CD4-positive, alpha-beta T cell treated with Interferon gamma for 1 hour (primary cell): ENCODE measurements around the gene GPR137B.
"Not testable (repeated sequence)": the region's sequence is repeated elsewhere in the genome, so short reads cannot be mapped to it uniquely, and the experiment has no call there.

Experiments
- DNase-seq: peaks from one replicate; pipeline ENCODE4 v3.0.0-alpha.2; 2020

GPR137B gene

DNA sequence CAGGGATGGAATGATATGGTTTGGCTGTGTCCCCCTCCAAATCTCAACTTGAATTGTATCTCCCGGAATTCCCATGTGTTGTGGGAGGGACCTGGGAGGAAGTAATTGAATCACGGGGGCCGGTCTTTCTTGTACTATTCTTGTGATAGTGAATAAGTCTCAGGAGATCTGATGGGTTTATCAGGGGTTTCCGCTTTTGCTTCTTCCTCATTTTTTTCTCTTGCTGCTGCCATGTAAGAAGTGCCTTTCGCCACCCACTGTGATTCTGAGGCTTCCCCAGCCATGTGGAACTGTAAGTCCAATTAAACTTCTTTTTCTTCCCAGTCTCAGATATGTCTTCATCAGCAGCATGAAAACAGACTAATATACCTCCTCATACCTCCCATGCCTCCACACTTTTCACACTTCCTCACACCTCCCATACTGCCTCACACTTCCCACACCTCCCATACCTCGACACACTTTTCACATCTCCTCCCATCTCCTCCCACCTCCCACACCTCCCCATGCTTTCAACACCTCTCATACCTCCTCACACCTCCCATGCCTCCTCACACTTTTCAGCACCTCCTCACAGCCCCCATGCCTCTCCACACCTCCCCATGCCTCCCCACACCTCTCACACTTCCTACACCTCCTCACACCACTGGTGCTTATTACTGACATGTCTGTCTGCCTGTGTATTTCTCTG, 21.3 kb downstream of the GPR137B start:
- DNase-seq: no peak

GRCh38 chr1:236164273-236164672, 21.9 kb downstream of the GPR137B start:
- DNase-seq: no peak

DNA sequence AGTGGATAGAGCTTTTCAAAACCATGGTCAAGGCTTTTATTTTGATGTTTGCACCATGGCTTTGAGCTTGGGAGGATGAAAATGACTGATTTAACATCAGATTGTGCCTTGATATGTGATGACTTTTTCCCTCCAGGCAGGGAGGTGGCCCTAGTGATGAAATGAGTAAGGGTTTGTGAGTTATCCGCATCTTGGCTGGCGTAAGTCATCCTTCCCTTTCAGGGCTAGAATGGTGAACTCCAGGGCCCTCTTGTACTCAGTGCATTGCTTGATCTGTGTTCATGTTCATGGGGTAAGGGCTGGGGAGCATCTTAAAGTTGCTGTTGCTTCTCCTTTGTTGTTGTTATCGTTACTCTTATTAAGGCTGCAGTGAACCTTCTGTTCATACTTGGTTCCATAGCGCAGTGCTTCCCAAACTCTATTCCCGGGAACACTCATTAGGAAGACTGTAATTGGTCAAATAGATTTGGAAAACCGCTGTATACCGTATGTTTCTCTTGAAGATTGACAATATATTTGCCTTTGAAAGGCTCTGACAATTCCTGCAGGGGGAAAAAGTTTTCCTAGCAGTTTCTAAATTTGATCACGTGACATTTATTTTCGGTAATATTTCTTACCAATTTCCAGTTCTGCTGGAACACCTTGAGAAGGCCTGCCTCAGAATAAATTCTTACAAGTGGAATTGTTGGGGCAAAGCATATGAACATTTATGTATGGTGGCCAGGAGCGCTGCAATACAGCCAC, 23.1 kb downstream of the GPR137B start:
- no peak for DNase-seq

GRCh38 chr1:236166041-236166440, 23.7 kb downstream of the GPR137B start:
- DNase-seq: no peak

- DNase-seq: no peak
Measured at GRCh38 chr1:236167154-236167553, 24.8 kb downstream of the GPR137B start.

DNA sequence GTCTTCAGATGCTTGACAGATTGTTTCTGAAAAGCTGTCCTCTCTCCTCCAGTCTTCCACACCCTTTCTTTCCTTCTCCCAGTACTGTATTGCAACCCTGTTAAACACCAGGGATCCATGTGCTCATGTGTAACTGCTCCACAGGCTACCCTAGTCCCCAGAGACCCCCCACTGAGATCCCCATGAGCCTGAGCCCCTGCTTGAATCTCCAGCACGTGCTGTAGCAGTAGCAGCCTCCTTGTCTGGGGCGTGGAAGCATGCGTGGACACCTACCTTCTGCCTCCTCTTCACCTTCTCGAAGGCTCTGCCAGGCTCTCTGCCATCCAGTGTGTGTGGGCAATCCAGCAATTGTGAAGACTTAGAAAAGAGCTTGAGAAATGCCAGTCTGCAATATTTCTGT, 25.2 kb downstream of the GPR137B start:
- no peak for DNase-seq

GRCh38 chr1:236168716-236169429, 26.5 kb downstream of the GPR137B start:
- DNase-seq: no peak

DNA sequence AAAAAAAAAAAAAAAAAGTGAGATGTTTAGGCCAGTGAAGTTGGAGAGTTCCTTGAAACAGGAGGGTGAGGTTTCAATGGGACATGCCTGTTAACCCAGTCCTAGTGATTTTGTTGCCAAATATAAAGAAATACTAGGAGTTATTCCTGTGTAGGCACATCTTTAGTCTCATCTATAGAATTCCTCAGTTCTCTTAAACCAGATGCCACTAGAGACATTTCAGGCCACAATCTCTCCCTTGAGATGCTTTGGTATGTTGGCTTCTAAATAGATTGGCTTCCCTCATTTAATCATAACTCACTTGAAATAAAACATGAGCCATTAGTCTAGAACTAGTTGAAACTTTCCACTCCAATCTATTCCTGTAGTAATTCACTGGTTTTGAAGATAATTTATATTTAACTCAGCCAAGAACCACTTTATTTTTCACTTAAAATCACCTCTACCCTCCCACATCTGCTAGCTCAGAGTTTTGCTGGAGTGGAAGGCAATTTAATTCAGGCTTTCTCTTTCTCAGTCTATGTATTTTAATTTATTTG, 29.8 kb downstream of the GPR137B start:
- no peak for DNase-seq

- DNase-seq: no peak
Measured at GRCh38 chr1:236173174-236173767, 30.9 kb downstream of the GPR137B start.

- DNase-seq: no peak
Measured at GRCh38 chr1:236175642-236176336, 33.5 kb downstream of the GPR137B start.

GRCh38 chr1:236176337-236177336, 34.3 kb downstream of the GPR137B start:
- DNase-seq: no peak

DNA sequence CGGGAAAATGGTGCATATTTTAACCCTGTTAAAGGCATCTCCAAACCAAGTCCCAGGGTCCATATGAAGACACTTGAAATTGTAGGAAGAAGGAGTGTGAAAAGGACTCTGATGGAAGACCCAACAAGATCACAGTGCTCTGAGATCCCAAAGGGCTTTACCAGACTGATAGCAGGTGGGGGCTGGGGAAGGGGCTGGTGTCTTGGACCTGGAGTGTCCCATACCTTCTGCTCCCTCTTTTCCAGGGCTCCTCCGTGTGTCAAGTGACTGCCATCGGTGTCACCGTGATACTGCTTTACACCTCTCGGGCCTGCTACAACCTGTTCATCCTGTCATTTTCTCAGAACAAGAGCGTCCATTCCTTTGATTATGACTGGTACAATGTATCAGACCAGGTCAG, 37.3 kb downstream of the GPR137B start:
- no peak for DNase-seq

DNA sequence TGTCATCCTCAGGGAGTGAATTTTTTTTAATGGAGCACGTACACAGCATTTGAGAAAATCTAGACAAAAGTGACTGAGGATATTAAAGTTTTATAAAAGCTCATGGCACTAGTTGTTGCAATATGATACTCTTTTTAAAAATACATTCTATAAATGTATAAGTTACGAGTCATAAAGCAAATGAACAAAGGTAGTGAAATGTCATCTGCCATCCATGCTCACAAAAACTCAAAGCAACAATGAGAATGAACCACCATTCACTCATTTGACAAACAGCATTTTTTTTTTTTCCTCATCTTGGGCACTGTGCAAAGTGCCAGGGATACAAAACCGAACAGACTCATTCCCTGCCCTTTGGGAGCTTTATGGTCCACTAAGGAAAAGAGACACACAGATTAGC, 38.7 kb downstream of the GPR137B start:
- no peak for DNase-seq

DNA sequence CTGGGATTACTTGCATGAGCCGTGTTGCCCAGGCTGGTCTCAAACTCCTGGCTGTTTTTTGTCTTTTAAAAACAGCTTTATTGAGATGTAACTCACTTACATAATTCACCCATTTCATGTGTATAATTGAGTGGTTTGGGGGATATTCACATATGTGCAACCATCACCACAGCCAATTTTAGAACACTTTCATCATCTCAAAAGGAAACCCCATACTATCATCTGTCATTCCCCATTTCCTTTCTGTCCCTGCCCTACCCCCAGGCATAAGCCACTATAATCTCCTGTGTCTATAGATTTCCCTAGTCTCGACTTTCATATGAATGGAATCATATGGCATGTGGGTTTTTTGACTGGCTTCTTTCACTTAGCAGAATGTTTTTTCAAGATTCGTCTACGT, 43.3 kb downstream of the GPR137B start:
- DNase-seq: no peak

DNA sequence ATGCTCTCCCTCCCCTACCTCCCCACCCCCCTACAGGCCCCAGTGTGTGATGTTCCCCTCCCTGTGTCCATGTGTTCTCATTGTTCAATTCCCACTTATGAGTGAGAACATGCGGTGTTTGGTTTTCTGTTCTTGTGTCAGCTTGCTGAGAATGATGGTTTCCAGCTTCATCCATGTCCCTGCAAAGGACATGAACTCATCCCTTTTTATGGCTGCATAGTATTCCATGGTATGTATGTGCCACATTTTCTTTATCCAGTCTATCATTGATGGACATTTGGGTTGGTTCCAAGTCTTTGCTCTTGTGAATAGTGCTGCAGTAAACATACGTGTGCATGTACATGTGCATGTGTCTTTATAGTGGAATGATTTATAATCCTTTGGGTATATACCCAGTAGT, 44.1 kb downstream of the GPR137B start:
- not testable (repeated sequence) for DNase-seq

DNA sequence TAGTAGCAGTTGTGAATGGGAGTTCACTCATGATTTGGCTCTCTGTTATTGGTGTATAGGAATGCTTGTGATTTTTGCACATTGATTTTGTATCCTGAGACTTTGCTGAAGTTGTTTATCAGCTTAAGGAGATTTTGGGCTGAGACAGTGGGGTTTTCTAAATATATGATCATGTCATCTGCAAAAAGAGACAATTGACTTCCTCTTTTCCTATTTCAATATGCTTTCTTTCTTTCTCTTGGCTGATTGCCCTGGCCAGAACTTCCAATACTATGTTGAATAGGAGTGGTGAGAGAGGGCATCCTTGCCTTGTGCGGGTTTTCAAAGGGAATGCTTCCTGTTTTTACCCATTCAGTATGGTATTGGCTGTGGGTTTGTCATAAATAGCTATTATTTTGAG, 45.7 kb downstream of the GPR137B start:
- not testable (repeated sequence) for DNase-seq

DNA sequence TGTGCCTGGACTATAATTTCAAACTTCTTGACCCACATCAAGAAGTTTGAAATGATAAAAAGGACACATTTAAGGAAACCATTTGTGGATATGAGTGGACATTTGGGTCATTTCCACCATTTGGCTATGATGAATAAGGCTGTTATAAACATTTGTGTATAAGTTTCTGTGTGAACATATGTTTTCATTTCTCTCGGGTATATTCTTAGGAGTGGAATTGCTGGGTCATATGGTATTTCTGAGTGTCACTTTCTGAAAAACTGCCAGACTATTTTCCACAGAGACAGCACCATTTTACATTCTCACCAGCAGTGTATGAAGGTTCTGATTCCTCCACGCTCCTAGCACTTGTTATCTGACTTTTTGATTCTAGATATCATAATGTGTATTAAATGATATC, 50.8 kb downstream of the GPR137B start:
- DNase-seq: no peak

GRCh38 chr1:236200925-236201324, 58.6 kb downstream of the GPR137B start:
- DNase-seq: no peak

DNA sequence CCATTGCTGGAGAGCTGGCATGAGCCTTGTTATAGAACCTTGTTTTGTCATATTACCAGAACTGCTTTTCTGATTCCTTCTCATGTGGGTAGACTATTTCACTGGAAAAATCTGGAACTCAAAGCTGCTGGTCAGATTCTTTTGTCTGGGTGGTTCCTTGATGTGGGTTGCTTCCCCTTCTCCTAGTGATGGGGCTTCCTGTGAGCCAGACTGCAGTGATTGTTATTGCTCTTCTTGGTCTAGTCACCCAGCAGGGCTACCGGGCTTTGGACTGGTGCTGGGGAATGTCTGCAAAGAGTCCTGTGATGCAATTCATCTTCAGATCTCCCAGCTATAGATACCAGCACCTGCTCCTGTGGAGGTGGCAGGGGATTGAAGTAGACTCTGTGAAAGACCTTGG, 59.4 kb downstream of the GPR137B start:
- no peak for DNase-seq

GRCh38 chr1:236204039-236204438, 61.7 kb downstream of the GPR137B start:
- no peak for DNase-seq

DNA sequence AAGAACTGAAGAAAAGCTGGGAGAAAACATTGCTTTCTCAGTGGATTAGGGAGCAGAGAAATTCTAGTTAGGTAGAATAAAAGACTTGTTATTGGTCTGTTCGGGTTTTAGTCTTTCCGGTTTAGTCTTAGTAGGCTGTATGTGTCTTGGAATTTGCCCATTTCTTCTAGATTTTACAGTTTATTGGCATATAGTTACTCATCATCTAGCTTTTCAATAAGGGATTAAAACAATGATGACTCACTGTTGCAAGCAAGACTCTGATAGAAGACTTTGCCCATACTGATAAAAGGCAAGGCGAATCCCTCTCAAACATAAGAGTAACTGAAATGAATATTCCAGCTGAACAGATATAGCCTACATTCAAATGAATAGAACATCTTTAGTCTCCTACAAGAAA, 62.3 kb downstream of the GPR137B start:
- no peak for DNase-seq
